ENCODE measurements around the gene BIRC5.

DNA sequence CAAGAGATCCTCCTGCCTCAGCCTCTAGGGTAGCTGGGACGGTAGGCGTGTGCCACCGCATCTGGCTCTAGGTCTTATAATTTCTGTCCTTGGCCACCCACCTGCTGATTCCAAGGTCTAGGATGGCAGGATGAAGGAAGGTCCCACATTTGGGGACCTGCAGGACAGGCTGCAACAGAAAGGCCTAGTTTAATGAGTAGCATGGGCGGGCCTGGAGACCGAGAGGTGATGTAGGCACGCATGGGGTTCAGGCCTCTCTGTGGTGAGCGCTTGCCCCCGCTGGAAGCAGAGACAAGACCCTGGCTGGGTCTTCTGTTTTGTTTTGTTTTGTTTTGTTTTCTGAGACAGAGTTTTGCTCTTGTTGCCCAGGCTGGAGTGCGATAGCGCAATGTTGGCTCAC is 51.1 kb downstream of the BIRC5 start:
- TF ChIP-seq GATA2 (IDR thresholded peaks at IDR 0.05; ENCODE audit: low read depth, low read length) (no peak), GATA3 (IDR thresholded peaks at IDR 0.05; ENCODE audit: low read depth, low read length) (no peak)
